GM19455 (cell line): Measurements from ENCODE around the gene OR4C45.
"Not testable (repeated sequence)": the region's sequence is repeated elsewhere in the genome, so short reads cannot be mapped to it uniquely, and the experiment has no call there.

Experiments
- ATAC-seq: cut with Tn5 transposase; IDR thresholded peaks from one replicate; pipeline ENCODE4 v1.9.1; 2021; ENCODE audit not compliant: unreplicated experiment

The OR4C45 gene

DNA sequence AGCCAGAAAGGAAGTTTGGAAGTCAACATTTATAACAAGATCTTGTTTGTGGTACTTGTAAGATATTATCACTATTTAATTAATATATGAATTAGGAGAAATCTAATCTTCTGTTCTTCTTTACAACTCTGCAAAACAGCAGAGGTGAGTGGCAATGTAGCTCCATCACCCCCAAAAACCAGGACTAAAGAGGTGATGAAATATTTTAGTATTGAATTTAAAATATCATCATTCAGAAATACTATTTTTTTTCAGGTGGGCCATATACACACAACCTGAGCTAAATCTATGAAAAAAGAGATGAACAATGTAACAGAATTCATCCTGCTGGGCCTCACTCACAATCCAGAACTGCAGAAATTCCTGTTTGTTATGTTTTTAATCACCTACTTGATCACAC is at the start of gene OR4C45:
TSS of gene OR4C45 (plus strand) at position 301 of the 400 bp plus-strand sequence.
- no peak for ATAC-seq

DNA sequence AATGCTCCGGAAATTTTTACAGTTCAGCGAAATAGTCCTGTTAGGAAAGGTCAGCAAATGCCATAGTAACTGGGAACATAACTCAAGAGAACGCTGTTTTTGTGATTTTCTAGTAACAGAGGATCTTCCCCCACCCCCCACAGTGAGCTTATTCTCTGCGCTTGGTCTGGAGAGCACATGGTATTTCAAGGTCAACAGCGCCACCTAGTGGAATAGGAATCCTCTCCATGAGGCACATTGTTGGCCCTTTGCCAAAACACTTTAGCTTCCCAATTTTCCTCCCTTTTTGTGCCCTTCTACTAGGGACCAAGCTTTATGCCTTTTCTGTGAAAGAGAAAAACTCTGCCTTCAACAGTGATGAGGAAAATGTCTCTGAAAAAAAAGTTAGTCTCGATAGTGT is 37.1 kb upstream of the OR4C45 start:
- ATAC-seq = no peak

DNA sequence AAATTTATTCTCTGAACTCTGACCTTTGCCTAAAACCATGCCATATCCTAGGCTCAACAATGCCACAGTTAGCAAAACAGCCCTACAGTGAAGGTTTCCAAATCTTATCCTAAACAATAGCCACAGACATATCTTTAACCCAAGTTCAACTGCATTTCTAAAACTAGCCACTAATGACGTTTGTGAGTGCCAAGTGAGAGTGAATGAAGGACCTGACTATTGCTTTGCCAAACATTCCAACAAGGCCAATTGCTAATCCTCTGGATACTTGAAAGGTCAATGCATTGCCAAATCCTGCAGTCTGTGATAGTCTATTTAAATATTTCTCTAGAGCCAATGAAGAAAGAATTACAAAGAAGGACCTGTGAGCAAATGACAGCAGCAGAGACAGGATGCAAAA is 2.5 kb upstream of the OR4C45 start:
- no peak for ATAC-seq

GRCh38 chr11:50036239-50036638 is 3.6 kb downstream of the OR4C45 start:
- not testable (repeated sequence) for ATAC-seq

GRCh38 chr11:50037251-50037650 is 4.6 kb downstream of the OR4C45 start:
- ATAC-seq = no peak

- ATAC-seq = no peak
Observed at GRCh38 chr11:50044647-50045046, 12.0 kb downstream of the OR4C45 start.

- ATAC-seq = not testable (repeated sequence)
Observed at GRCh38 chr11:50063056-50063455, 30.4 kb downstream of the OR4C45 start.

DNA sequence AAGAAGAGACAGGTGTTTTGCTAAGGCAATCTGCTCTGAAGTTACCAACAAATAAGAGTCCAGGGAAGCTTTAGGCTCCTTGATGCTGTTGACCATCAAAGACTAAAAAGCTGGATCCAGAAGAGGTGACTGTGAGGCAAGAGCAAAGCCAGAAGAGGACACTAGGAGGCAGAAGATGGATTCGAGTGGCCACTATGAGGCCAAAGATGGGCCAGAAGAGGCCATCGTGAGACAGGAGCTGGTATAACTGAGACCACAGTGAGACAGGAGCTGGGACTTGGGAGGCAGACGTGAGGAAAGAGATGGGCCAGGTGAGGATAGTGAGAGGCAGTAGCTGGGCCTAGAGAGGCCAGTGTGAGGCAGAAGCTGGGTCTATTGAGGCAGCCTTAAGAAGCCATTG is 37.7 kb downstream of the OR4C45 start:
- ATAC-seq = no peak

DNA sequence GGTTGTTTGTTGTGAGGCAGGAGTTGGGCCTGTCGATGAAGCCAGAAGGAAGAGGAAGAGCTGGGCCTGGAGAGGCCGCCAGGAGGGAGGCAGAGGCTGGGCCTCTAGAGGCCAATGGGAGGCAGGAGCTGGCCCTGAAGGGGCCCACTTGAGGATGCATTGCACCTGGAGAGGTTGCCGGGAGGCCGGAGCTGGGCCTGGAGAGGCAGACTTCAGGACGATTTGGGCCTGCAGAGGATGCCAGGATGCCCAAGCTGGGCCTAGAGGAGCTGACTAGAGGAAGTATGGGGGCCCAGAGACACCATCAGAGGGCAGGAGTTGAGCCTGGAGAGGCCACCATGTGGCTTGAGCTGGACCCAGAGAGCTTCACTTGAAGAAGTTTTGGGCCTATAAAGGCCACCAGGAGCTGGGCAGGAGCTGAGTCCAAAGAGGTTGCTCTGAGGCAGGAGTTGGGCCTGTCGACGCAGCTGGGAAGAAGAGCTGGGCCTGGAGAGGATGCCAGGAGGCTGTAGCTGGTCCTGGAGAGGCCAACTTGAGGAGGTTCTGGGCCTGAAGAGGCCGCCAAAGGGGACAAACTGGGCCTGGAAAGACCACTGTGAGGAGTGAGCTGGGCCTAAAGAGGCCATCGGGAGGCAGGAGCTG is 39.0 kb downstream of the OR4C45 start:
- ATAC-seq = no peak

GRCh38 chr11:50072226-50073112 is 39.8 kb downstream of the OR4C45 start:
- ATAC-seq = no peak

DNA sequence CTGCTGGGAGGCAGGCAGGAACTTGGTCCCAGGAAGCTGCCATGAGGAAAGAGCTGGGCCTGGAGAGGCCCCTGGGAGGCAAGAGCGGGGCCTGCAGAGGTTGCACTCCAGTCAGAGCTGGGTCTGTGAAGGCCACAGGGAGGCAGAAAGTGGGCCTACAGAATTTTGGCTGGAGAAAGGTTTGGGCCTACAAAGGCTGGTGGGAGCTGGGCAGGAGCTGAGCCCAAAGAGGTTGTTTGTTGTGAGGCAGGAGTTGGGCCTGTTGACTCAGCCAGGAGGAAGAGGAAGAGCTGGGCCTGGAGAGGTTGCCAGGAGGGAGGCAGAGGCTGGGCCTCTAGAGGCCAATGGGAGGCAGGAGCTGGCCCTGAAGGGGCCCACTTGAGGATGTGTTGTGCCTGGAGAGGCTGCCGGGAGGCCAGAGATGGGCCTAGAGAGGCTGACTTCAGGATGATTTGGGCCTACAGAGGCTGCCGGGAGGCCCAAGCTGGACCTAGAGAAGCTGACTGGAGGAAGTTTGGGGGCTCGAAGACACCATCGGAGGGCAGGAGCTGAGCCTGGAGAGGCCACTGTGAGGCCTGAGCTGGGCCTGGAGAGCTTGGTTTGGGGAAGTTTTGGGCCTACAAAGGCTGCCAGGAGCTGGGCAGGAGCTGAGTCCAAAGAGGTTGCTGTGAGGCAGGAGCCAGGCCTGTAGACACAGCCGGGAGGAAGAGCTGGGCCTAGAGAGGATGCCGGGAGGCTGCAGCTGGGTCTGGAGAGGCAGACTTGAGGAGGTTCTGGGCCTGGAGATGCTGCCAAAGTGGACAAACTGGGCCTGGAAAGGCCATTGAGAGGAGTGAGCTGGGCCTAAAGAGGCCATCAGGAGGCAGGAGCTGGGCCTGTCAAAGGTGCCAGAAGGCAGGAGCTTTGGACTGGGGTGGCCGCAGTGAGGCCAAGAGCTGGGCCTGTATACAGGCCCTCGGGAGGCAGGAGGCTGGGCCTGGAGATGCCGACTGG is 40.7 kb downstream of the OR4C45 start:
- ATAC-seq = no peak

DNA sequence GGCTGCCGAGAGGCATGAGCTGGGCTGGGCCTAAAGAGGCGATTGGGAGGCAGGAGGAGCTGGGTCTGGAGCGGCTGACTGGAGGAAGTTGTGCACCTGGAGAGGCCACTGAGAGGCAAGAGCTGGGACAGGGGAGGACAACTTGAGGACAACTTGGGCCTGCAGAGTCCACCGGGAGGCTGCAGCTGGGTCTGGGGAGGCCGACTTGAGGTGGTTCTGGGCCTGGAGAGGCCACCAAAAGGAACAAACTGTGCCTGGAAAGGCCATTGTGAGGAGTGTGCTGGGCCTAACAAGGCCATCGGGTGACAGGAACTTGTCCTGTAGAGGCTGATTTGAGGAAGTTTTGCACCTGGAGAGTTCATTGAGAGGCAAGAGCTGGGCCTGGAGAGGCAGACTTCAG is 41.5 kb downstream of the OR4C45 start:
- no peak for ATAC-seq

- ATAC-seq = no peak
Observed at GRCh38 chr11:50075856-50076255, 43.2 kb downstream of the OR4C45 start.

GRCh38 chr11:50077526-50077925 is 44.9 kb downstream of the OR4C45 start:
- ATAC-seq = no peak

- ATAC-seq = no peak
Observed at GRCh38 chr11:50078001-50078400, 45.3 kb downstream of the OR4C45 start.

DNA sequence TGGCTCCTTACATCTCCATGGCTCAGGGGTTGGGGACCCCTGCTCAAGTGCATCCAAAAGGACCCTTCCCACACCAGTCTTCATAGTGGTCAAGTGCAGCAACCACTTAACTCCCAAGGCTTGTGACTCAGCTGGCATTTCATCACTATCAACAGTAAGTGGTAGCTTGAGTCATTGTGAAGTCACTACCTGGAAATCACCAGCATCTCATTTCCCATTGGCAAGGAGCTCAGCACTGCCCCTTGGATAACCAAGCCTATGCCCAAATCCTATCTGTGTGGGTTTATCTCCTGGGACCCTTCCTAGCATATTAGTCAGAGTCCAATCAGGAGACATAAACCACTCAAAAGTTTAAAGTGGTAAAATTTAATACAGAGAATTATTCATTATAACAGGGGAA is 46.3 kb downstream of the OR4C45 start:
- not testable (repeated sequence) for ATAC-seq

GRCh38 chr11:50080256-50080655 is 47.6 kb downstream of the OR4C45 start:
- no peak for ATAC-seq
